Measurements from ENCODE around the gene UNC5CL.

DNA sequence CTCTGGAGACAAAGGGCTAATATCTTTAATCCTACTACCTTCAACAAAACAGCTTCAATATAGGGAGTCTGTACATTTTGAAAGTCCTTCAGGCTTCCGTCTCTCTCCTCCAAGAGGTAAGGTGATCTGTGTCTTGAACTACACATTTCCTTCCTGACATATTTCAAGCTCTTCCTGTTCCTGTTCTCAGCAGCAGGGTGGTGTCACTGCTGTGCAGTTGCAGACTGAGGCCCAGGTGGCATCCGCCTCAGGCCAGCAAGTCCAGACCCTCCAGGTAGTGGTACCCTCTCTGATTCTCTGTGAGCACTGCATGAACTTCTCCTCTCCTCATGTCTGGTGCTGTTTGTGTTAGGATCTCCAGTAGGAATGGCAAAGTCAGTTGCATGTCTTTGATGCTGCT lies 41.6 kb upstream of the UNC5CL start:
- no peak for TF ChIP-seq BHLHE40 (IDR thresholded peaks at IDR 0.05; ENCODE audit: low read length)
- TF ChIP-seq, protein P1, sequence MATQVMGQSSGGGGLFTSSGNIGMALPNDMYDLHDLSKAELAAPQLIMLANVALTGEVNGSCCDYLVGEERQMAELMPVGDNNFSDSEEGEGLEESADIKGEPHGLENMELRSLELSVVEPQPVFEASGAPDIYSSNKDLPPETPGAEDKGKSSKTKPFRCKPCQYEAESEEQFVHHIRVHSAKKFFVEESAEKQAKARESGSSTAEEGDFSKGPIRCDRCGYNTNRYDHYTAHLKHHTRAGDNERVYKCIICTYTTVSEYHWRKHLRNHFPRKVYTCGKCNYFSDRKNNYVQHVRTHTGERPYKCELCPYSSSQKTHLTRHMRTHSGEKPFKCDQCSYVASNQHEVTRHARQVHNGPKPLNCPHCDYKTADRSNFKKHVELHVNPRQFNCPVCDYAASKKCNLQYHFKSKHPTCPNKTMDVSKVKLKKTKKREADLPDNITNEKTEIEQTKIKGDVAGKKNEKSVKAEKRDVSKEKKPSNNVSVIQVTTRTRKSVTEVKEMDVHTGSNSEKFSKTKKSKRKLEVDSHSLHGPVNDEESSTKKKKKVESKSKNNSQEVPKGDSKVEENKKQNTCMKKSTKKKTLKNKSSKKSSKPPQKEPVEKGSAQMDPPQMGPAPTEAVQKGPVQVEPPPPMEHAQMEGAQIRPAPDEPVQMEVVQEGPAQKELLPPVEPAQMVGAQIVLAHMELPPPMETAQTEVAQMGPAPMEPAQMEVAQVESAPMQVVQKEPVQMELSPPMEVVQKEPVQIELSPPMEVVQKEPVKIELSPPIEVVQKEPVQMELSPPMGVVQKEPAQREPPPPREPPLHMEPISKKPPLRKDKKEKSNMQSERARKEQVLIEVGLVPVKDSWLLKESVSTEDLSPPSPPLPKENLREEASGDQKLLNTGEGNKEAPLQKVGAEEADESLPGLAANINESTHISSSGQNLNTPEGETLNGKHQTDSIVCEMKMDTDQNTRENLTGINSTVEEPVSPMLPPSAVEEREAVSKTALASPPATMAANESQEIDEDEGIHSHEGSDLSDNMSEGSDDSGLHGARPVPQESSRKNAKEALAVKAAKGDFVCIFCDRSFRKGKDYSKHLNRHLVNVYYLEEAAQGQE (IDR thresholded peaks at IDR 0.05; ENCODE audit: borderline replicate concordance), result no peak
- TF ChIP-seq, protein P1 (CRISPR knock-in tag; IDR thresholded peaks at IDR 0.05; ENCODE audit: low read depth), result no peak
- no peak for TF ChIP-seq ERF (CRISPR knock-in tag; IDR thresholded peaks at IDR 0.05)
- no peak for TF ChIP-seq TFAP4 (CRISPR knock-in tag; IDR thresholded peaks at IDR 0.05; ENCODE audit: borderline replicate concordance)
- no peak for TF ChIP-seq CREB1 (IDR thresholded peaks at IDR 0.05)
- TF ChIP-seq CREB1 (CRISPR knock-in tag; IDR thresholded peaks at IDR 0.05), result no peak
- TF ChIP-seq POLR2A (conservative IDR thresholded peaks at IDR 0.05), result no peak
- no peak for TF ChIP-seq PCBP1 (IDR thresholded peaks at IDR 0.05; ENCODE audit: low read depth, low read length, poor library complexity, severe bottlenecking)

Data from K562 (cell line).